OCI-LY1 (cell line): ENCODE measurements around the gene TCTN2.

ENCODE experiments used
- H2AFZ ChIP-seq: fragments of 200-600 bp; sonication (generic), shearing (Covaris generic); 2 replicates; pipeline ENCODE4 v1.6.0; 2014; ENCODE audit warnings: antibody characterized with exemption, mild to moderate bottlenecking, low read length
- H3F3A ChIP-seq: fragments of 200-600 bp; sonication (generic), shearing (Covaris generic); 2 replicates; pipeline ENCODE4 v1.6.0; 2014; ENCODE audit warnings: mild to moderate bottlenecking, antibody characterized with exemption, low read length, moderate library complexity; ENCODE audit not compliant: insufficient read depth
- H3K27ac ChIP-seq: fragments of 200-600 bp; sonication (generic); 2 replicates; pipeline ENCODE4 v1.5.1; 2014; ENCODE audit warnings: low read length, mixed run types, mild to moderate bottlenecking, low read depth; ENCODE audit not compliant: poor library complexity, severe bottlenecking
- H3K27me3 ChIP-seq: fragments of 200-600 bp; sonication (generic); 2 replicates; pipeline ENCODE4 v1.6.0; 2014; ENCODE audit warnings: antibody characterized with exemption, mild to moderate bottlenecking, low read length, moderate library complexity; ENCODE audit not compliant: insufficient read depth
- H3K36me3 ChIP-seq: fragments of 200-600 bp; sonication (generic); 2 replicates; pipeline ENCODE4 v1.6.1; 2014; ENCODE audit warnings: mild to moderate bottlenecking, antibody characterized with exemption, low read length, moderate library complexity, mixed read lengths; ENCODE audit not compliant: insufficient read depth
- H3K4me1 ChIP-seq: fragments of 200-600 bp; sonication (generic); 2 replicates; pipeline ENCODE4 v1.5.1; 2014; ENCODE audit warnings: mild to moderate bottlenecking, low read length, moderate library complexity; ENCODE audit not compliant: insufficient read depth, severe bottlenecking
- H3K4me2 ChIP-seq: fragments of 200-600 bp; sonication (generic), shearing (Covaris generic); 2 replicates; pipeline ENCODE4 v1.6.1; 2014; ENCODE audit warnings: low read length
- H3K4me3 ChIP-seq: fragments of 200-600 bp; sonication (generic); 2 replicates; pipeline ENCODE4 v1.5.1; 2014; ENCODE audit warnings: low read length, low read depth, mild to moderate bottlenecking, mixed read lengths; ENCODE audit not compliant: poor library complexity, severe bottlenecking
- H3K79me2 ChIP-seq: fragments of 200-600 bp; shearing (Covaris generic); 2 replicates; pipeline ENCODE4 v1.6.1; 2016; ENCODE audit warnings: mixed run types, low read length, mixed read lengths; ENCODE audit not compliant: insufficient read depth
- H3K9ac ChIP-seq: fragments of 200-600 bp; sonication (generic), shearing (Covaris generic); 2 replicates; pipeline ENCODE4 v1.6.1; 2014; ENCODE audit warnings: mild to moderate bottlenecking, low read length, mixed read lengths
- H3K9me2 ChIP-seq: fragments of 200-600 bp; sonication (generic), shearing (Covaris generic); 2 replicates; pipeline ENCODE4 v1.6.1; 2014; ENCODE audit warnings: low read depth, mild to moderate bottlenecking, low read length, mixed read lengths
- H3K9me3 ChIP-seq: fragments of 200-600 bp; shearing (Covaris generic); 2 replicates; pipeline ENCODE4 v1.6.1; 2014; ENCODE audit warnings: low read length, mixed read lengths
- H4K20me1 ChIP-seq: fragments of 200-600 bp; sonication (generic), shearing (Covaris generic); 2 replicates; pipeline ENCODE4 v1.6.0; 2016; ENCODE audit warnings: mild to moderate bottlenecking, low read length; ENCODE audit not compliant: insufficient read depth
- EZH2 ChIP-seq: fragments of 200-600 bp; sonication (generic), shearing (Covaris generic); IDR thresholded peaks from 2 replicates; pipeline ENCODE4 v1.8.0; 2017; ENCODE audit warnings: borderline replicate concordance, mixed run types, mild to moderate bottlenecking, antibody characterized with exemption, low read length, moderate library complexity, mixed read lengths
- TF ChIP-seq, protein P1 (sequence below): fragments of 200-600 bp; sonication (generic), shearing (Covaris generic); IDR thresholded peaks from 2 replicates; pipeline ENCODE4 v1.5.1; 2017; ENCODE audit warnings: mild to moderate bottlenecking, antibody characterized with exemption, low read length, moderate library complexity, mixed read lengths

Gene TCTN2

DNA sequence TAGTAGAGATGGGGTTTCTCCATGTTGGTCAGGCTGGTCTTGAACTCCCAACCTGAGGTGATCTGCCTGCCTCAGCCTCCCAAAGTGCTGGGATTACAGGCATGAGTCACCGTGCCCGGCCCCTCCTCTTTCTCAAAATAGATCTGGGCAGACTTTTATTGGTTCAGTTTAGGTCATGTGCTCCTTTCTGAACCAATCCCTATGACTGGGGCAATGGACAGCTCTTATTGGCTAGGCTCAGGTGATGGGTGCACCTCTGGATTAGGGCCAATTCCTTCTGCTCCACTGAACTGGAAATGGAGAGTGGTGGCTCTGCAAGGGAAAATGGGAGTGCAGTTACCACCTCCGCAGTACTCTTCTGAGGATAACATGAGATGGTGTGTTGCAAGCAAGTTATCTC, 35.0 kb downstream of the TCTN2 start:
- no peaks in the 10 kb centered on the region for H3K27me3 ChIP-seq
- H3K9me2 ChIP-seq = no peaks in the 10 kb centered on the region
- no peak overlapping the region for H3K4me3 ChIP-seq
- no peak overlapping the region for H2AFZ ChIP-seq
- H3K79me2 ChIP-seq = no peaks in the 10 kb centered on the region
- H3K9me3 ChIP-seq = no peaks in the 10 kb centered on the region
- H3F3A ChIP-seq = no peaks in the 10 kb centered on the region
- no peak overlapping the region for H3K9ac ChIP-seq
- H4K20me1 ChIP-seq = no peaks in the 10 kb centered on the region
- H3K4me2 ChIP-seq = no peak overlapping the region
- H3K27ac ChIP-seq = no peak overlapping the region
- no peaks in the 10 kb centered on the region for H3K36me3 ChIP-seq
- no peaks in the 10 kb centered on the region for H3K4me1 ChIP-seq
- no peak for TF ChIP-seq EZH2
- TF ChIP-seq, protein P1, sequence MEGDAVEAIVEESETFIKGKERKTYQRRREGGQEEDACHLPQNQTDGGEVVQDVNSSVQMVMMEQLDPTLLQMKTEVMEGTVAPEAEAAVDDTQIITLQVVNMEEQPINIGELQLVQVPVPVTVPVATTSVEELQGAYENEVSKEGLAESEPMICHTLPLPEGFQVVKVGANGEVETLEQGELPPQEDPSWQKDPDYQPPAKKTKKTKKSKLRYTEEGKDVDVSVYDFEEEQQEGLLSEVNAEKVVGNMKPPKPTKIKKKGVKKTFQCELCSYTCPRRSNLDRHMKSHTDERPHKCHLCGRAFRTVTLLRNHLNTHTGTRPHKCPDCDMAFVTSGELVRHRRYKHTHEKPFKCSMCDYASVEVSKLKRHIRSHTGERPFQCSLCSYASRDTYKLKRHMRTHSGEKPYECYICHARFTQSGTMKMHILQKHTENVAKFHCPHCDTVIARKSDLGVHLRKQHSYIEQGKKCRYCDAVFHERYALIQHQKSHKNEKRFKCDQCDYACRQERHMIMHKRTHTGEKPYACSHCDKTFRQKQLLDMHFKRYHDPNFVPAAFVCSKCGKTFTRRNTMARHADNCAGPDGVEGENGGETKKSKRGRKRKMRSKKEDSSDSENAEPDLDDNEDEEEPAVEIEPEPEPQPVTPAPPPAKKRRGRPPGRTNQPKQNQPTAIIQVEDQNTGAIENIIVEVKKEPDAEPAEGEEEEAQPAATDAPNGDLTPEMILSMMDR = no peak

DNA sequence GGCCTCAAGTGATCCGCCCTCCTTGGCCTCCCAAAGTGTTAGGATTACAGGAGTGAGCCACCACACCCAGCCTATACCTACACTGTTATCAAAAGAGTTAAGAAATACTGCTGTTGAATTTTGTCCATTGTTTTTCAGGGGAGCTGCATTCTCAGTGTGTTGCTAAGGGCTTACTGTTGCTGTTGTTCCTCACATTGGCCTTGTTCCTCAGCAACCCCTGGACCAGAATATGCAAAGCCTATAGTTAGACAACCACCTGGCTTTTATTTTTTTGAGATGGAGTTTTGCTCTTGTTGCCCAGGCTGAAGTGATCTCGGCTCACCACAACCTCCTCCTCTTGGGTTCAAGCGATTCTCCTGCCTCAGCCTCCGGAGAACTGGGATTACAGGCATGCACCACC, 36.6 kb downstream of the TCTN2 start:
- Histone ChIP-seq H3K4me3 (no peak overlapping the region), H3K27me3 (no peaks in the 10 kb centered on the region), H3K4me1 (peaks cover 6% of the 10 kb centered on the region), H3K4me2 (no peak overlapping the region), H4K20me1 (no peaks in the 10 kb centered on the region), H3K27ac (no peak overlapping the region), H3K9me3 (no peaks in the 10 kb centered on the region), H3K9ac (no peak overlapping the region), H3F3A (no peaks in the 10 kb centered on the region), H3K36me3 (no peaks in the 10 kb centered on the region), H3K9me2 (no peaks in the 10 kb centered on the region), H2AFZ (no peak overlapping the region), H3K79me2 (peaks cover 2% of the 10 kb centered on the region; the same call in 1 of the 2 replicates)
- no peak for TF ChIP-seq EZH2

DNA sequence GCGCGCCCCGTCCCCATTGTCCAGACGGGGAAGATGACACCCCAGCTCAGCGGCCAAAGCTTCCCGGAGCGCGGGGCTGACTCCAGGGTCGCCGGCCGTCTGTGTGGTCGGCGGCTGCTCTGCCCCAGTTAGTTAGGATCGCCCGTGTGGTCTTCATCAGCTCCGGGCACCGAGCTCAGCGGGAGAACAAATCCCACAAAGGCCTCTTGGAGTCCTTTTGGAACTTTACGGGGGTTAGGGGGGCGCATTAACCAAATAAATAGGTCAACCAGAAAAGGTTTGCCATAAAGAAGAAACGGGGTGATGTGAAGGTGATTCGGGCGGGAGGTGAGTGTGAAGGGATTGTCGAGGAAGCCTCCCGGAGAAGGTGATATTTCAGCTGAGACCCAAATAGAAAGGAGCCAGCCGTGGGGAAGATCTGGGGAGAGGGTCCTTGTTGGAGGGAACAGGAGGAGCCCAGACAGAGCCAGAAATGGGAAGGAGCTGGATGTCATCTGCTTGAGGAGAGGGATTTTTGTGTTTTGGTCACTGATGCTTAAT, 41.9 kb downstream of the TCTN2 start:
- TF ChIP-seq EZH2 = no peak
- TF ChIP-seq, protein P1 = no peak
- no peaks in the 10 kb centered on the region for H3K9me2 ChIP-seq
- H3K4me2 ChIP-seq = peak overlapping the region; percentile 99
- H3K36me3 ChIP-seq = no peaks in the 10 kb centered on the region; the same call in 1 of the 2 replicates
- peak overlapping the region; percentile 99 for H3K4me3 ChIP-seq
- H4K20me1 ChIP-seq = no peaks in the 10 kb centered on the region
- no peaks in the 10 kb centered on the region for H3F3A ChIP-seq
- H3K27ac ChIP-seq = no peak overlapping the region
- peaks cover 22% of the 10 kb centered on the region for H3K4me1 ChIP-seq
- H3K79me2 ChIP-seq = peaks cover 29% of the 10 kb centered on the region
- peak overlapping the region; percentile 99 for H3K9ac ChIP-seq
- H2AFZ ChIP-seq = no peak overlapping the region
- H3K9me3 ChIP-seq = no peaks in the 10 kb centered on the region
- no peaks in the 10 kb centered on the region for H3K27me3 ChIP-seq

DNA sequence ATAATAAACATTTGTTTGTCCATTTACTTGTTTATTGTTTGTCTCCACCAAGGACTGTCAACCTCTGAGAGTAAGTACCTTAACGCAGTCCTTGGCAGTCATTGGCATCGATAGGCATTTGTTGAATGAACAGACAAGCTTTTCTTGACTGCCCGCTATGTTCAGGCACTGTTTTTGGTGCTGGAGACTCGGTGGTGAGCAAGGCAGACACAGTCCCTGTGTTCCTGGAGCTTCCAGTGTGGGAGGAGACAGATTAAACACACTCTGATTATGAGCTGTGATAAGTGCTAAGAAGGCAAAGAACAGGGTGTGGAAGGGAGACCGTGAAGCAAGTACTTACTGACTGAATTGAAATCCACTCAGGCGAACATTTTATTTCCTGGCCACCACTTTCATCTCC, 42.5 kb downstream of the TCTN2 start:
- H3K27ac ChIP-seq = no peak overlapping the region
- peaks cover 29% of the 10 kb centered on the region for H3K79me2 ChIP-seq
- no peaks in the 10 kb centered on the region for H3K9me2 ChIP-seq
- peaks cover 22% of the 10 kb centered on the region for H3K4me1 ChIP-seq
- H3K4me2 ChIP-seq = peak overlapping the region; percentile 99
- no peaks in the 10 kb centered on the region for H3K27me3 ChIP-seq
- H3K9me3 ChIP-seq = no peaks in the 10 kb centered on the region
- H2AFZ ChIP-seq = no peak overlapping the region
- H3K4me3 ChIP-seq = peak overlapping the region; percentile 99
- no peaks in the 10 kb centered on the region for H3F3A ChIP-seq
- peak overlapping the region; percentile 99 for H3K9ac ChIP-seq
- no peaks in the 10 kb centered on the region; the same call in 1 of the 2 replicates for H3K36me3 ChIP-seq
- no peaks in the 10 kb centered on the region for H4K20me1 ChIP-seq
- TF ChIP-seq, protein P1 = no peak
- TF ChIP-seq EZH2 = no peak
